Astrocyte (in vitro differentiated cells and primary cell): ENCODE results near the gene CSGALNACT2.

Experiments
- CTCF ChIP-seq: IDR thresholded peaks from 2 replicates; pipeline ENCODE4 v1.5.1; 2011; ENCODE audit warnings: low read depth, mild to moderate bottlenecking, inconsistent platforms, low read length, moderate library complexity; ENCODE audit not compliant: insufficient read depth
- EZH2 ChIP-seq: IDR thresholded peaks from 2 replicates; pipeline ENCODE4 v1.6.1; 2012; ENCODE audit warnings: mild to moderate bottlenecking, low read length, inconsistent platforms; ENCODE audit not compliant: insufficient read depth

GRCh38 chr10:43116596-43116995 lies 21.6 kb upstream of the CSGALNACT2 start:
- TF ChIP-seq CTCF (no peak), EZH2 (no peak)
